ENCODE data around the gene SLC39A11. TPM values are rescaled to one million over a fixed set of nuclear protein-coding genes. Genes with fewer than 3 reads are reported as not detected.
A peak's percentile ranks its signal among the peaks of the same experiment; 100 is the strongest.
"Not testable (repeated sequence)": the region's sequence is repeated elsewhere in the genome, so short reads cannot be mapped to it uniquely, and the experiment has no call there.

Gene SLC39A11, protein sequence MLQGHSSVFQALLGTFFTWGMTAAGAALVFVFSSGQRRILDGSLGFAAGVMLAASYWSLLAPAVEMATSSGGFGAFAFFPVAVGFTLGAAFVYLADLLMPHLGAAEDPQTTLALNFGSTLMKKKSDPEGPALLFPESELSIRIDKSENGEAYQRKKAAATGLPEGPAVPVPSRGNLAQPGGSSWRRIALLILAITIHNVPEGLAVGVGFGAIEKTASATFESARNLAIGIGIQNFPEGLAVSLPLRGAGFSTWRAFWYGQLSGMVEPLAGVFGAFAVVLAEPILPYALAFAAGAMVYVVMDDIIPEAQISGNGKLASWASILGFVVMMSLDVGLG
- polyA plus RNA-seq (2013, experiment 1 of 2) = 6.9 TPM
- polyA plus RNA-seq (2013, experiment 2 of 2) = 5.5 TPM

DNA sequence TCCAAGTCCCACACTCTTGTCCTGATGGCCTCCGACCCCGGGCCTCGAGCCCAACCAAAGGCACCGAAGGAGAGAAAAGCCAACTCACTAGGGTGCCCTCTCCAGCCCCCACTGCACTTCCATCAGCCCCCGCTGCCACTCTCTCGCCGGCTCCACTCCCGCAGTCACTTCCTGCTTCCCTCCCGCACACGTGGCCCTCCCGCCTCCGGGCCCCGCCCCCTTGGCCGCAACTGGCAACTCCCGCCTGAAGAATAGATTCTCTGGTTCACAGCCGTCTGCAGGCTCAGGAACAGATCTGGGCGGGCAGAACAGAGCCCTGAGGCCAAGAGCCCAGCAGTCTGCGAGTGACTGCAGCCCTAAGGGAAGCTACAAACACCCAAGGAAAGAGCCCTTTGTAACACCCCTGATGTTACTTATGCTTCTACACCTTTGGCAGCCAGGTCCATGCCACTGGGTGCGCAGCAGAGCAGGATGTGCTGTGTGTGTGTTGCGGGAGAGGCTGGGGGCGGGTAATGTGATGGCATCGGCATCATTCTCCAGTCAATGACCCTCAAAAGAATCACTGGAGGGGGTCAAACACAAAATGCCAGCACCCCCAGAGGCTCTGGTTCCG is at the start of gene SLC39A11:
Gene SLC39A11 (minus strand): TSS at position 166 of the 613 bp plus-strand sequence. CDS start 3,924 bp downstream, outside the sequence.
- no peaks in the 10 kb centered on the region for H3K9me3 ChIP-seq (ENCODE audit: control insufficient read depth, low read length)
- no peaks in the 10 kb centered on the region for H3K36me3 ChIP-seq (ENCODE audit: control insufficient read depth, insufficient read depth, low read length)
- H3K4me3 ChIP-seq (ENCODE audit: extremely low read depth, insufficient read depth, low read length, poor library complexity, severe bottlenecking) = peak within 1 kb of the TSS; percentile 61
- H3K4me1 ChIP-seq (ENCODE audit: control insufficient read depth, insufficient read depth, low read length, poor library complexity, severe bottlenecking) = peaks cover 3% of the 10 kb centered on the region
- H3K27ac ChIP-seq (ENCODE audit: low read depth, low read length, severe bottlenecking) = no peak within 1 kb of the TSS
- 0 to 16% methylated on average over 18 to 22 of the region's 23 CpGs for WGBS, 2 experiments (ENCODE audit: insufficient coverage in 2 of 2)

DNA sequence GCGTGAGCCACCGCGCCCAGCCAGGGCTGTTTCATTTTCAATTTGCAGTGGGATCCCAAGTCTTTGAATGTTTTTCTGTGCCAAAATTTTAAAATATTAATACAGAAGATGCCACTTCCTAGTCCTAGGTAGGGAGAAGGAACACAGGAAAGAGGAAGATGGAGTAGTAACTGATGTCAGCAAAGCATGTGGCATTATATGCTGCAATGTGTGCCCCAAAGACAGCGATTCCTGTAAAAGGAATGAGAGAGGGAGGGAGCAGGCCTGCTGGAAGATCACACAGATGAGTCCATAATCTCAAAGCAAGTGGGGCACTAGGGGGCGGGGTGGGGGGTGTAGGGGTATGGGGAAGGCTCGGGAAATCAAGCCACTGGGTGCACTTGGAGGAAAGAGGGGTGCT is 48.9 kb upstream of the SLC39A11 start:
- Histone ChIP-seq H3K27ac (ENCODE audit: low read depth, low read length, severe bottlenecking) (no peak overlapping the region), H3K4me1 (ENCODE audit: control insufficient read depth, insufficient read depth, low read length, poor library complexity, severe bottlenecking) (peaks cover 5% of the 10 kb centered on the region), H3K4me3 (ENCODE audit: extremely low read depth, insufficient read depth, low read length, poor library complexity, severe bottlenecking) (no peak overlapping the region), H3K9me3 (ENCODE audit: control insufficient read depth, low read length) (peaks cover 17% of the 10 kb centered on the region), H3K36me3 (ENCODE audit: control insufficient read depth, insufficient read depth, low read length) (no peaks in the 10 kb centered on the region)
- WGBS, 2 experiments (ENCODE audit: insufficient coverage in 2 of 2) = 90 to 95% methylated on average over 2 to 6 of the region's 6 CpGs

DNA sequence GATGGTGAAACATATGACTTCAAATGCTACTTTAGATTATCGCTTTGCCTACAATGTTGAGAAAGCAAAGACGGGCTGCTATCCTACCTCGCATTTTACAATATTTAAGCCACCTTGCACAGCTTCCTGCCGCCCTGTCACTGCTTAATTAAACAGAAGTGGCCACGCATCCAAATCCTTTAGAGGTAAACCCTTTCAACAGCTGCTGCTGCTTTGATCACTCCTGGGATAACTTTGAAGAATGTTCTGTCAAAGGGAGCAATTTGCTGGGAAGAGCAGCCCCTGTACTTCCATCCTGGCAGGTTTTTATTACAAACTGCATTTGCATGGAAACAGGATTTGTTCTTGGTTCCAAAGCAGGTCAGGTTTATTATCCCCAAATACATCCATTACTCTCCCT is 48.1 kb upstream of the SLC39A11 start:
- peaks cover 5% of the 10 kb centered on the region for H3K4me1 ChIP-seq (ENCODE audit: control insufficient read depth, insufficient read depth, low read length, poor library complexity, severe bottlenecking)
- no peak overlapping the region for H3K27ac ChIP-seq (ENCODE audit: low read depth, low read length, severe bottlenecking)
- 64 to 71% methylated on average over 5 of the region's 5 CpGs for WGBS, 2 experiments (ENCODE audit: insufficient coverage in 2 of 2)
- no peaks in the 10 kb centered on the region for H3K36me3 ChIP-seq (ENCODE audit: control insufficient read depth, insufficient read depth, low read length)
- H3K4me3 ChIP-seq (ENCODE audit: extremely low read depth, insufficient read depth, low read length, poor library complexity, severe bottlenecking) = no peak overlapping the region
- peaks cover 13% of the 10 kb centered on the region for H3K9me3 ChIP-seq (ENCODE audit: control insufficient read depth, low read length)

DNA sequence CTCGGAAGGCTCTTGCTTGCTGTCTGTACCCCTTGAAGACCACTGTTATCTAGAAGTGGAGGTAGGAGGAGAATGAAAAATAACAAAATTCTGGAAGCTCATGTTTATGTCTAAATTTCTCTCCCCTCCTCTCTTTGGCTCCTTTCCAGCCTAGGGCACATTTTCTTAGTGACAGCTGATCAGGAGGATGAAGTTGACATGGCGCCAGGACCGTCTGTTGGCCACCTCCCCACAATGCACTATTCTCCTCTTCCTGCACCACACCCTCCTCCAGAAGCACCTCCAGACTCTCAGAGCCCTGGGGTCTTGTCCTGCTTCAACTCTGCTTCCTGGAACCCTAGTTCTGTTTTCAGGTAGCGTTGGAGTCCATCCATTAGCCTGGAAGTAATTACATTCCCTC is 46.8 kb upstream of the SLC39A11 start:
- no peak overlapping the region for H3K4me3 ChIP-seq (ENCODE audit: extremely low read depth, insufficient read depth, low read length, poor library complexity, severe bottlenecking)
- no peak overlapping the region for H3K27ac ChIP-seq (ENCODE audit: low read depth, low read length, severe bottlenecking)
- H3K36me3 ChIP-seq (ENCODE audit: control insufficient read depth, insufficient read depth, low read length) = no peaks in the 10 kb centered on the region
- peaks cover under 1% of the 10 kb centered on the region for H3K9me3 ChIP-seq (ENCODE audit: control insufficient read depth, low read length)
- peaks cover 5% of the 10 kb centered on the region for H3K4me1 ChIP-seq (ENCODE audit: control insufficient read depth, insufficient read depth, low read length, poor library complexity, severe bottlenecking)
- WGBS, 2 experiments (ENCODE audit: insufficient coverage in 2 of 2) = 75% methylated on average over 4 of the region's 4 CpGs; no CpG with 5 or more reads in 1 of the 2 experiments

DNA sequence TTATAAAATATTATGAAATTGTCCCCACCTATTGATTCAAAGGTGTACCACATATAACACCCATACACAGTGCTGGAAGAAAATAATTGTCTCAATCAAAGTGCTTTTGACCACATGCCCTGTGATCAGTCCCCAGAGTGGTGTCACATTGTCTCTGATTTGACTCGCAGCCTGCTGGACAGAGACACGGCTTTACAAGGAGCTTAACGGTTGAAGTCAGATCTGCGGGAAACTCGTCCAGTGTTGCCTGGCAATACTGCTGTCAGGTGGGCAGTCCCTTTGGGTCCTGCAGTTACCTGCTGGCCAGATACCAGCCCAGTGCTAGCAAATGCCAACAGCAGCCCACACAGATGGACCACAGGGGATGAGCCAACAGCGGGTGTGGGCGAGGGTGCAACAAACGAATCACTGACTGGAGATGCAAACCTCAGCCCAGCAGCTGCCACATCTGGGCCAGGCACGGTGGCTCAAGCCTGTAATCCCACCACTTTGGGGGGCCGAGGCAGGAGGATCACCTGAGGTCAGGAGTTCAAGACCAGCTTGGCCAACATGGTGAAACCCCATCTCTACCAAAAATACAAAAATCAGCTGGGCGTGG is 46.2 kb upstream of the SLC39A11 start:
- no peaks in the 10 kb centered on the region for H3K36me3 ChIP-seq (ENCODE audit: control insufficient read depth, insufficient read depth, low read length)
- 78 to 84% methylated on average over 10 to 11 of the region's 11 CpGs for WGBS, 2 experiments (ENCODE audit: insufficient coverage in 2 of 2)
- H3K9me3 ChIP-seq (ENCODE audit: control insufficient read depth, low read length) = no peaks in the 10 kb centered on the region
- H3K27ac ChIP-seq (ENCODE audit: low read depth, low read length, severe bottlenecking) = no peak overlapping the region
- H3K4me3 ChIP-seq (ENCODE audit: extremely low read depth, insufficient read depth, low read length, poor library complexity, severe bottlenecking) = no peak overlapping the region
- H3K4me1 ChIP-seq (ENCODE audit: control insufficient read depth, insufficient read depth, low read length, poor library complexity, severe bottlenecking) = peaks cover 5% of the 10 kb centered on the region

DNA sequence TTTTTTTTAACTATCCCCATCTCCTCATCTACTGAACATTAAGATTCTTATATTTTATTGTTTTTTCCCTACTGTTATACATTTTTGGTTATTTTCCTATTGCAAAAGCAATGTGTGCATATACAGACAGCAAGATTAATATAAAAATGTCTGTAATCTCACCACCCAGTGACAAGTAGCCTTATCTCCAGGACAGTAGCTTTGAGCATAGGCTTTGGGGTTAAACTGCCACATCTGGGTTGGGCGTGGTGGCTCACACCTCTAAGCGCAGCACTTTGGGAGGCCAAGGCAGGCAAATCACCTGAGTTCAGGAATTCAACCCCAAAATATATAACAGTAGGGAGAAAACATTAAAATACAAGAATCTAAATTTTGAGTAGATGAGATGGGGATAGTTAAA is 44.9 kb upstream of the SLC39A11 start:
- no peak overlapping the region for H3K4me3 ChIP-seq (ENCODE audit: extremely low read depth, insufficient read depth, low read length, poor library complexity, severe bottlenecking)
- H3K9me3 ChIP-seq (ENCODE audit: control insufficient read depth, low read length) = no peaks in the 10 kb centered on the region
- no peaks in the 10 kb centered on the region for H3K36me3 ChIP-seq (ENCODE audit: control insufficient read depth, insufficient read depth, low read length)
- H3K27ac ChIP-seq (ENCODE audit: low read depth, low read length, severe bottlenecking) = no peak overlapping the region
- H3K4me1 ChIP-seq (ENCODE audit: control insufficient read depth, insufficient read depth, low read length, poor library complexity, severe bottlenecking) = no peaks in the 10 kb centered on the region
- WGBS, 2 experiments (ENCODE audit: insufficient coverage in 2 of 2) = no CpG with 5 or more reads among the region's 2 CpGs

DNA sequence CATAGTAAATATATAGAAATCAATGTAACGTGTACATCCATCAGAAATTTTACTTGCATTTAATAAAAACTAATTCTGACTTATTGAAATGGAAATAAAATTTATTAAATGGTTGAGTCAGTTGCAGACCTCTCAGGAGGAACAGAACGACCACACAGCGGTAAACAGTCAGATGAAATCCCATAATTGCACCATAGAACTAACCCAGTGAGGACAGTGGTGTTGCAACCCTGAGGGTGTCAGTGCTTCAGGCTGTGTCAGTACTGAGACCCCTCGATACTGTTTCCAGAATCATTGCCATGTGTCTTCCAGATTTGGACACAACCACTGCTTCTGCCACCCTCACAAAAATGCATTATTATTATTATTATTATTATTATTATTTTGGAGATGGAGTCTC is 43.3 kb upstream of the SLC39A11 start:
- Histone ChIP-seq H3K4me3 (ENCODE audit: extremely low read depth, insufficient read depth, low read length, poor library complexity, severe bottlenecking) (no peak overlapping the region), H3K36me3 (ENCODE audit: control insufficient read depth, insufficient read depth, low read length) (no peaks in the 10 kb centered on the region), H3K4me1 (ENCODE audit: control insufficient read depth, insufficient read depth, low read length, poor library complexity, severe bottlenecking) (no peaks in the 10 kb centered on the region), H3K27ac (ENCODE audit: low read depth, low read length, severe bottlenecking) (no peak overlapping the region), H3K9me3 (ENCODE audit: control insufficient read depth, low read length) (no peaks in the 10 kb centered on the region)
- 80 to 90% methylated on average over 1 to 3 of the region's 4 CpGs for WGBS, 2 experiments (ENCODE audit: insufficient coverage in 2 of 2)

DNA sequence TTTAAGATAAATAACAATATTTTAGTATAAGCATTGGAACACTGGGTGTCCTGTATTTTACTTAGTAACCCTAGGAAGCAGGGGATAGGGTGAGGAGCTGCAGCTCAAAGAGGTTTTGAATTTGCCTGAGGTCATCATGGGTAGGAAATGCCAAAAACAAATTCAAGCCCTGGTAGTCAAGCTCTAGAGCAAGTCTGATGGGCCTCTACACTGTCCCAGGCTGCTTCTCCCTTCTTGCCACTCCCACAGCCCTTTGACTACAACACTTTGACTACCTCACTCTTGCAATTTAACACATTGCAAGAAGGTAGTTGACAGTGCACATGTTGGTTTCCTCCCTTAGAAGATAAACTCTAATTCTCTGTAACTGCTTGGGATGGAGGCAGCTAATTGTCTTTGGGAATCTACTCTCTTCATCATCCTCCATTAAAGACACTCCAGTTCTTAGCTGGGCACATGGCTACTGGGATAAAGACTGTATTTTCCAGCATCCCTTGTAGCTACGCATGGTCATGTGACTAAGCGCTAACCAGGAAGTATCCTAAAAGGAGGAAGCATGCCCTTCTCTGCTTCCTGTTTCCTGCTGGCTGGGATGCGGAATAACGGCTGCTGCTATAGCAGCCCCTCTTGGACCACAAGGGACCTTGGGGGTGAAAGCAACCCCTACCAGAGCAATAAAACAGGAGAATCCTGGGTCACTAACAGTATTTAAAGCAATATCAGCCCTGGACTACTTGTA is 41.6 kb upstream of the SLC39A11 start:
- Histone ChIP-seq H3K36me3 (ENCODE audit: control insufficient read depth, insufficient read depth, low read length) (no peaks in the 10 kb centered on the region), H3K27ac (ENCODE audit: low read depth, low read length, severe bottlenecking) (no peak overlapping the region), H3K4me3 (ENCODE audit: extremely low read depth, insufficient read depth, low read length, poor library complexity, severe bottlenecking) (no peak overlapping the region), H3K9me3 (ENCODE audit: control insufficient read depth, low read length) (no peaks in the 10 kb centered on the region), H3K4me1 (ENCODE audit: control insufficient read depth, insufficient read depth, low read length, poor library complexity, severe bottlenecking) (no peaks in the 10 kb centered on the region)
- 50 to 75% methylated on average over 2 to 4 of the region's 4 CpGs for WGBS, 2 experiments (ENCODE audit: insufficient coverage in 2 of 2)

DNA sequence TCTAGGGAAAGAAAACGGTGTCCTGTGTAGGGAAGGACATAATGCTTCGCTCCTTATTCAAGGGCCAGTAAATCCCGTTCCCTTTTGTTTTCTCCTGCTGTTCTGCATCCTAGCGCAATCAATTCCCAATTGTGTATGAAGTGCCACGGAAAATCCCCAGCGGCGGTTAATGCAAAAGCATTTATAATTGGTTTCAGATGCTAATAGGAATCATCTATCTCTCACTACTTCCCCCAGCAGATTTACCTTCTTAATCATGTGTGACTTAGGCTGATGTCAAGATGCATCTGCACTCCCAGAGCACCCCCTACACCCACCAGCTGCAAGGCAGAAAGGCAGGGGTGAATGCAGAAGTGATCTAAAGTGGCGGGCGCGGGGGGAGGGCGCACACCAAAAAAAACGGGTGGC is 39.6 kb upstream of the SLC39A11 start:
- 63 to 70% methylated on average over 8 to 9 of the region's 12 CpGs for WGBS, 2 experiments (ENCODE audit: insufficient coverage in 2 of 2)
- Histone ChIP-seq H3K27ac (ENCODE audit: low read depth, low read length, severe bottlenecking) (no peak overlapping the region), H3K4me3 (ENCODE audit: extremely low read depth, insufficient read depth, low read length, poor library complexity, severe bottlenecking) (no peak overlapping the region), H3K36me3 (ENCODE audit: control insufficient read depth, insufficient read depth, low read length) (no peaks in the 10 kb centered on the region), H3K4me1 (ENCODE audit: control insufficient read depth, insufficient read depth, low read length, poor library complexity, severe bottlenecking) (no peaks in the 10 kb centered on the region), H3K9me3 (ENCODE audit: control insufficient read depth, low read length) (no peaks in the 10 kb centered on the region)

DNA sequence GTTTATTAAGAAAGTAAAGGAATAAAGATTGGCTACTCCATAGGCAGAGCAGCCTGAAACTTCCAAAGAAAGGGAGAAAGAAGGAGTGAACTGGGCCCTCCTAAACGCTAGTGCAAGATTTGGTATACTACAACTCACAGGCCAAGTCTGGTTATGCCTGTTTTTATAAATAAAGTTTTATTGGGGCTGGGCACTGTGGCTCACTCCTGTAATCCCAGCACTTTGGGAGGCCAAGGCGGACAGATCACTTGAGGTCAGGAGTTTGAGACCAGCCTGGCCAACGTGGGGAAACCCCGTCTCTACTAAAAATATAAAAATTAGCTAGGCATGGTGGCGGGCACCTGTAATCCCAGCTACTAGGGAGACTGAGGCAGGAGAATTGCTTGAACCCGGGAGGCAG is 39.0 kb upstream of the SLC39A11 start:
- not testable (repeated sequence) for H3K27ac ChIP-seq (ENCODE audit: low read depth, low read length, severe bottlenecking); H3K36me3 ChIP-seq (ENCODE audit: control insufficient read depth, insufficient read depth, low read length); H3K9me3 ChIP-seq (ENCODE audit: control insufficient read depth, low read length); H3K4me3 ChIP-seq (ENCODE audit: extremely low read depth, insufficient read depth, low read length, poor library complexity, severe bottlenecking); H3K4me1 ChIP-seq (ENCODE audit: control insufficient read depth, insufficient read depth, low read length, poor library complexity, severe bottlenecking)
- 88 to 100% methylated on average over 4 of the region's 6 CpGs for WGBS, 2 experiments (ENCODE audit: insufficient coverage in 2 of 2)
